NCI-H2196 treated with DMSO at 0.1 percent for 48 hours (cell line): ENCODE data around the gene SYNPO2.
"Not testable (repeated sequence)": the region's sequence is repeated elsewhere in the genome, so short reads cannot be mapped to it uniquely, and the experiment has no call there.

ENCODE experiments used
- DNase-seq: peaks from one replicate; lab custom pipeline; 2025; ENCODE audit not compliant: unreplicated experiment; lab: John Stamatoyannopoulos, UW

Gene SYNPO2

GRCh38 chr4:119028296-119028695 lies 139.6 kb downstream of the SYNPO2 start:
- DNase-seq, result no peak

- DNase-seq, result no peak
Measured at GRCh38 chr4:119029847-119030535, 141.3 kb downstream of the SYNPO2 start.

DNA sequence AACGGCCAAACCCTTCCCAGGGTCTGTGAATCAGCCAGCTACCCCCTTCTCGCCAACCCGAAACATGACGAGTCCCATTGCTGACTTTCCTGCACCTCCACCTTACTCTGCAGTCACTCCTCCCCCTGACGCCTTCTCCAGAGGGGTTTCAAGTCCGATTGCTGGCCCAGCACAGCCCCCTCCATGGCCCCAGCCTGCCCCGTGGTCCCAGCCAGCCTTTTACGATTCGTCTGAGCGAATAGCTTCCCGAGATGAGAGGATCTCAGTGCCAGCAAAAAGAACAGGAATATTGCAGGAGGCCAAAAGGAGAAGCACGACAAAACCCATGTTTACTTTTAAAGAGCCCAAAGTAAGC lies 141.9 kb downstream of the SYNPO2 start:
- DNase-seq, result no peak

- DNase-seq, result no peak
Measured at GRCh38 chr4:119031218-119031617, 142.6 kb downstream of the SYNPO2 start.

GRCh38 chr4:119032921-119033685 lies 144.4 kb downstream of the SYNPO2 start:
- DNase-seq, result no peak

- DNase-seq, result no peak
Measured at GRCh38 chr4:119034276-119035008, 145.8 kb downstream of the SYNPO2 start.

- DNase-seq, result no peak
Measured at GRCh38 chr4:119035951-119036737, 147.5 kb downstream of the SYNPO2 start.

- DNase-seq, result no peak
Measured at GRCh38 chr4:119037709-119038108, 149.1 kb downstream of the SYNPO2 start.

DNA sequence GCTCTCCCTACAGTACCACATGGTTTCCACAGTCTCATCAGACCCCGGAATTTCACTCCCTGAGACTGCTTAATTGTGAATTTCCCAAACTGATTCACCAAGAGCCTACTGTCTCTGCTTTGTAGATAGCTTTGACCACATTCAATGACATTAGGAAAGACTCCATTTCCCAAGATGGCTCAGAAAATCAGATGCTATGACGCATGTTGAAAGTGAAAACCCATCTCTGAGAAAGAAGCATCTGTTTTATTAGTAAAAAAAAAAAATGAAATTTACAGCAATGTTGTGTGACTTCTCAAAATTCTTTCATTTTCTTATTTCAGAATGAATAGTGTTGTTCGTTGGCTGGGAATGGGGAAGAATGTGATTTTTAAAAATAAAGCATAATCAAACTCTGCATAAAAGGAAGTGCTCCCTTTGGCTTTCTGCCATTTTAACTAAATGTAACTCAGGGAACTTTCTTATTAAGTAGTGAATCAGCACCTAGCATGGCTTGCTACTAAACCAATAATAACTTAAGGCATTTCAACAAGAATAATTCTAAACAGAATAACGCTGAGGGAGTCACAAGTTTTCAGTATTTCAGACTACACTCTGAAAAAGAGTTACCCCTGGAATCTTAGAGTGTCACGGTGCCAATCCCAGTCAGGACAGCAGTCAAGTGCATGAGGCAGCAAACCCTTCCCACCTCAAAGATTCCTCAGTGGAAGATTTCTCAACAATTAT lies 149.6 kb downstream of the SYNPO2 start:
- DNase-seq, result no peak

- DNase-seq, result no peak
Measured at GRCh38 chr4:119039160-119039559, 150.5 kb downstream of the SYNPO2 start.

DNA sequence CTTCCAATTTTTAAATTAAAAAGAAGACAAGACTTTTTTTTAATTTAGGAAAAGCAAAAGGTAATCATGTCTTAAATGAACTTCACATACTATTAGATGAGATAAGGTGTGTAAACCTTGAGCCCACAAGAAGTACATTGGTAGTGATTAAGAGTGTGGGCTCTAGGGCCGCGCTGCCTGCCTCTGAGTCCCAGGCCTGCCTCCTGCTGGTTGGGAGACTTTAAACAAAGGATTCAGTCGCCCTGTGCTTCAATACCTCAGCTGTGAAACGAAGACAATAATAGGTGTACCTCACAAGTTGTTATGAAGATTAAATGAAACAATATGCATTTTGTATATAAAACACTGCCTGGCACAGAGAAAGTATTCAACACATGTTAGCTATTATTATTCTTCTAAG lies 151.1 kb downstream of the SYNPO2 start:
- DNase-seq, result no peak

GRCh38 chr4:119040261-119040660 lies 151.6 kb downstream of the SYNPO2 start:
- DNase-seq, result no peak

DNA sequence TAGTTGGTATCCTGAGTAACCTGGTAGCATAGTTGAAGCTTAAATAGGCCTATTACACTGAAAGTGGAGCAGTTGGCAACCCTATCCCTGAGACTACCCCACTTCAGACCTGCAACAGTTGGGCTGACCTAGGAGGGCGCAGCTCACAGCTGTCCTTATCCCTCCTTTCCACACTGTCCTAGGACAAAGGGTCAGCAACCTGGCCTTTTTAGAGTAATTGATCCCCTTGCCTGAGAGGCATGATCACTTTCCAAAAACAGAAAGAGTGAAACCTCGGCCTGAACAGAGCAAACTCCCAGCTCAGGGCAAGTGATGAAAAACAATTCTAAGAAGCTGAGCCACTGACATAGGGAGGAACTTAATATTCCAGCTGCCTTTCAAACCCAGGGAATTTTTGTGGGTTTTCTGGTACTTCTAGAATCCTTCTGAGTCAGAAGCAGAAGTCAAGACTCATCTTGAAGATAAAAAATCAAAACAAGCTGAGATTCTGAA lies 152.1 kb downstream of the SYNPO2 start:
- no peak for DNase-seq

- no peak for DNase-seq
Measured at GRCh38 chr4:119041396-119041795, 152.7 kb downstream of the SYNPO2 start.

DNA sequence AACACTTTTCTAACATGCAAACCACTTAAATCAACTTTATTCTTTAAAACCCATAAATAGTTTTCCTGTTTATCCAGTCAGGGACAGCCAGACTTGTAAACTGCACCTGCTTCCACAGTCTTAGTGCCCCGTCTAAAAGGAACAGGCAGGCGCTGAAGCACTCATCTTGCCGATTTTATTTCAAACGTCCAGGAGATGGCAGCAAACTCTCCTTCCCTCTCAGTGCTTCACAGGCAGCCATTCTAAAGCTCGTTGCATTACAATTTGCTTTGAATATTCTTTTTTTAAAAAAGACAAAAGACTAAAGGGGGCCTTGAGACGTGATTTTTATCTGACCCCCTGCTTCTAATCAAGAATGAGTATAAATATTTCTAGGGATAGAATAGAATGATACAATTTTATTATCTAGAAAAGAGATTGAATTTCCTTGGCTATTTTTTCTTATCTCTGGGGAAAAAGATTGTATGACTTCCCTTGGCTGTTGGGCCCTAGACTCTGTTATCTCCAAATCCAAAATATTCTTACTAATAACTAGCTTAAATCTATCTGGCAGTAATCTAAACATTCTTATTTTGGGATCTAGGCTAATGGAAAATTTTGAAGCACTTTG lies 153.4 kb downstream of the SYNPO2 start:
- DNase-seq, result peak; percentile 1

DNA sequence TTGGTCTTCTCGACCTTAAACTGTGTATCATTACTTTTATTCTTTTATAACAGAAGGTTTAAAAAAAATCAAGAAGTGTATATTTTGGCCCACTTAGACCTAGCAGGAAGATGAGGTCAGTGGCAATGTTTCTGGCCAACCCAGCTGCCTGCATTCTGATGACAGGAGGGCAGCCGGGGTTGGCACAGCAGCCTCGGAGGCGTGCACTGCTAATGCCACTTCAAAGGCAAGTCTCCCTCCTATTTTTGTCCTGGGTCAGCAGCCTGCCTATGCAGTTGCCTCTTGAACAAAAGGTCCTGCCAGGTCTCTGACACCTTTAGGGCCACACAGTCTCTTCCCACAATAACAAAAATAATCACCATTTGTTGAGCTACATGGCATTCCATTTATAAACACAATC lies 157.6 kb downstream of the SYNPO2 start:
- DNase-seq, result no peak

DNA sequence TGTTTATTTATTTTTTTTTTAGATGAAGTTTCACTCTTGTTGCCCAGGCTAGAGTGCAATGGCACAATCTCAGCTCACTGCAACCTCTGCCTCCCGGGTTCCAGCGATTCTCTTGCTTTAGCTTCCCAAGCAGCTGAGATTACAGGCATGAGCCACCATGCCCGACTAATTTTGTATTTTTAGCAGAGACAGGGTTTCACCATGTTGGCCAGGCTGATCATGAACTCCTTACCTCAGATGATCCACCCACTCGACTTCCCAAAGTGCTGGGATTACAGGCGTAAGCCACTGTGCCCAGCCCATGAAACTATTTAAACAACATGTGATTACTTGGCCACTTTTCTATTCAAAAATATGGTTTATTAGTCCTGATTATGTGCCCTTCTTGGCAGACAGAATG lies 158.4 kb downstream of the SYNPO2 start:
- not testable (repeated sequence) for DNase-seq

DNA sequence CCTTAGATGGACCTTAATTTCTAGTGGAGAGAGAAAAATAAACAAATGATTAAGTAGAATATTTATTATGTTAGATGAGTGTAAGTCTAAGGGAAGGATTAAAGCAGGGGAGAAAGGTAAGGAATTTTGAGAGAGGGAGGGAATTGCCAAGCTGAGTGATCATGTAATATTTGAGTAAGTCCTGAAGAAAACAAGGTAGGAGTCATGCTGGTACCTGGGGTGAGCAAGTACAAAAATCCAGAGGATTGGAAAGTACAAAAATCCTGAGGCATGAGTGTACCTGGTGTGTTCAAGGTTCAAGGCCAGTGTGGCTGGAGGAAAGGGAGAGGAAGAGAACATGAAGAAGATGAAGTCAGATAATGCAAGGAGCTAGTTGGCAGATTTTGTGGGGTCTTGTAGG lies 159.8 kb downstream of the SYNPO2 start:
- DNase-seq, result no peak

DNA sequence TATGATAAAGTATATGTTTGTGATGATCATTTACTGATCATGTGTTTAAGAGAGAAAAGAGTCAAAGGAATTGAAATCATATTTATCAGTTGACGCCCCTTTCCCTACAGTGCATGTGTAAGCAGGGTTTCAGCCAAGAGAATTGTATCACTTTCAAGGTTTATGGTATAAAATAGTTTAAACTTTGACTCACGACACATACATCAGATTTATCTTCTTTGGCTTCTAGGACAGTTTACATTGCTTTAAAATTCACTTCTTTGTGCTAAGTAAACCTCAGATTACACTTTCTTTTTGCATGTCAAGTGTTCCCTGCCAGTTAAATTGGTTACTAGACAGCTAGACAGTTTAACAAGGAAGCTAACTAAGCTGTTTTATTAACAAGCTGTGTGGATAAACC lies 160.7 kb downstream of the SYNPO2 start:
- DNase-seq, result no peak

- DNase-seq, result no peak
Measured at GRCh38 chr4:119050527-119051090, 162.0 kb downstream of the SYNPO2 start.
